Sigmoid colon (tissue), 4 donors: ENCODE results near the gene E2F8.

ENCODE experiments used
- POLR2AphosphoS5 ChIP-seq, 4 donors: sonication (generic); formaldehyde crosslinking; IDR thresholded peaks; one replicate each; pipeline ENCODE4 v1.6.1; 2017; ENCODE audit warnings: antibody characterized with exemption in 4 of 4
- TF ChIP-seq, protein P1 (sequence below), 4 experiments: fragments of 450-650 bp in 3 of 4; fragments of 200-600 bp in 1 of 4; IDR thresholded peaks; one replicate each; pipeline ENCODE4 v1.5.1; 2016 to 2019; ENCODE audit warnings: antibody characterized with exemption in 4 of 4, mild to moderate bottlenecking in 3 of 4, moderate library complexity in 2 of 4

- TF ChIP-seq, protein P1, sequence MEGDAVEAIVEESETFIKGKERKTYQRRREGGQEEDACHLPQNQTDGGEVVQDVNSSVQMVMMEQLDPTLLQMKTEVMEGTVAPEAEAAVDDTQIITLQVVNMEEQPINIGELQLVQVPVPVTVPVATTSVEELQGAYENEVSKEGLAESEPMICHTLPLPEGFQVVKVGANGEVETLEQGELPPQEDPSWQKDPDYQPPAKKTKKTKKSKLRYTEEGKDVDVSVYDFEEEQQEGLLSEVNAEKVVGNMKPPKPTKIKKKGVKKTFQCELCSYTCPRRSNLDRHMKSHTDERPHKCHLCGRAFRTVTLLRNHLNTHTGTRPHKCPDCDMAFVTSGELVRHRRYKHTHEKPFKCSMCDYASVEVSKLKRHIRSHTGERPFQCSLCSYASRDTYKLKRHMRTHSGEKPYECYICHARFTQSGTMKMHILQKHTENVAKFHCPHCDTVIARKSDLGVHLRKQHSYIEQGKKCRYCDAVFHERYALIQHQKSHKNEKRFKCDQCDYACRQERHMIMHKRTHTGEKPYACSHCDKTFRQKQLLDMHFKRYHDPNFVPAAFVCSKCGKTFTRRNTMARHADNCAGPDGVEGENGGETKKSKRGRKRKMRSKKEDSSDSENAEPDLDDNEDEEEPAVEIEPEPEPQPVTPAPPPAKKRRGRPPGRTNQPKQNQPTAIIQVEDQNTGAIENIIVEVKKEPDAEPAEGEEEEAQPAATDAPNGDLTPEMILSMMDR (IDR thresholded peaks at IDR 0.05) = no peak
- TF ChIP-seq POLR2AphosphoS5 (IDR thresholded peaks at IDR 0.05) = no peak
Measured at GRCh38 chr11:19216709-19217374, 23.9 kb downstream of the E2F8 start.
